HG03064 (cell line): ENCODE data around the gene CRIM1.
"Not testable (repeated sequence)": the region's sequence is repeated elsewhere in the genome, so short reads cannot be mapped to it uniquely, and the experiment has no call there.

Source experiments
- ATAC-seq: cut with Tn5 transposase; IDR thresholded peaks from one replicate; pipeline ENCODE4 v1.9.1; 2021; ENCODE audit warnings: low read depth; ENCODE audit not compliant: unreplicated experiment

The CRIM1 gene

GRCh38 chr2:36355151-36355889, at the start of gene CRIM1:
CRIM1 (plus strand) TSS chr2:36355778; CDS start chr2:36356293, 515 bp downstream.
- ATAC-seq: peak; percentile 37

GRCh38 chr2:36307441-36307840, 48.1 kb upstream of the CRIM1 start:
- ATAC-seq: no peak

GRCh38 chr2:36310444-36310843, 45.1 kb upstream of the CRIM1 start:
- not testable (repeated sequence) for ATAC-seq

DNA sequence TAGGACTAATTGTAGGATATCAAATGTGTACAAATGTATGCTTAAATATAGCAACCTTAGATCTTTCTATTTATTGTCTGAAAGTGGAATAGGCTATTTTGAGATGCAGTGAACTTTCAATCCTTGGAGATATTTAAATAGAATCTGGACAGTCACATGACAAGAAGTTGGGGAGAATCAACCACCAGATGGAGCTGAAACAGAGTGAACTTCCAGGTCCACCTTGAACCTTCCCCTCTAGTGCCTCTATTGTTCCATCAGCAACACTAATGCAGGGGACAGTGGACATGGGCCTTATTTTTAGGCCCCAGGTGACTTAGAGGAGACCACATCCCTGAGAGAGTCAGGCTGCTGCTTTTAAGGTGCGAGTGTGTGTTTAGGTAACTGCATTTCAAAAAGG, 37.0 kb upstream of the CRIM1 start:
- no peak for ATAC-seq

DNA sequence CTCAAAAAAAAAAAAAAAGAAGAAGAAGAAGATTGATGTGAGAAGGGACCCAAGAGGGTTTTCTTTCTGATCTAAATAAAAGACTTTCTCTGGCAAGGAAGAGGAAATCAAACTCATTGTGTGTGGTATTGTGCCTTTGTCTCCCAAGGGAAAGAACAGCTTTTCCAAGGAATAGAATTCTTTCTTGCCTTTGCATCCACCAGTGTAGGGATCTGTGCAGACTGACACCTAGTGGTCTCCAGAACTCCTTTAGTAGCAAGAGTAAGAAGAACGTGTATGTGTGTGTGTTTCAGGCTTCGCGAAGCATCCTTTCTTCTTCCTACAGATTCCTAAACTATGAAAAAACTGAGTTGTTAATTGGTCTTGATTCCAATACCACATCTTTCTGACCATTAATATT, 33.5 kb upstream of the CRIM1 start:
- no peak for ATAC-seq

DNA sequence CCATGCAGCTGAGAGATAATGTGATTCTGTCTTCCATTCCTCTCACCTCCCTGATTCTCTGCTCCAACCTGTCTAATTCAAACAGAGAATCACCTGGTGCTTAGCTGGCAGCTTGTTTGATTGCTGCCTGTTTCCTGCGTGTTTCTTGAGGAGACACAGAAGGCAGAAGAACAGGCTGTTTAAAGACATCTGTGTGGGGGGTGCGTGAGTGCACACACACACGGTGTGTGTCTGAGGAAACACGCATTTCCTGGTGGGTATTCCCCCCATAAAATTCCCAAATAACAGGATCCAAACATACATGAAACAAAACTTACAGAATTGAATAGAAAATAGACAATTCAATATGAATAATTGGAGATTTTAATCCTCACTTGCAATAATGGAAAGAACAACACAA, 29.3 kb upstream of the CRIM1 start:
- no peak for ATAC-seq

DNA sequence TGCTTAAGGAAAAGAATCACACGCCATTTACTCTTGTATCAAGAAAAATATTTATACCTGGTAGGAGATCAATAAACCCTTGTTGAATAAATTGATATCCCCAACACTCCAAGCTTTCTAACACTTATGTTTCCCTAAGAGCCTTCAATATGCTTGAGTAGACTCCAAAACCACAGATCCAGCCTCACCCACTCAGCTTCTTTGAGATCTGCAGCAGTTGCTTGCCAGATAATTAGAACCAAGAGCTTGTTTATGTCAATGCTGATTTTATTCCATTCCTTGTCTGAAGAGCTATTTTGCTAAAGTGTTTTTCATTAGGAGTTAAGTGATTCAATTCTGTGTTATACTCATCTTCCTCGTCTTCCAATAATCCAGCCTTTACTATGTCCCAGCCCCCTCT, 26.3 kb upstream of the CRIM1 start:
- ATAC-seq: no peak

GRCh38 chr2:36329746-36330472, 25.7 kb upstream of the CRIM1 start:
- ATAC-seq: no peak

DNA sequence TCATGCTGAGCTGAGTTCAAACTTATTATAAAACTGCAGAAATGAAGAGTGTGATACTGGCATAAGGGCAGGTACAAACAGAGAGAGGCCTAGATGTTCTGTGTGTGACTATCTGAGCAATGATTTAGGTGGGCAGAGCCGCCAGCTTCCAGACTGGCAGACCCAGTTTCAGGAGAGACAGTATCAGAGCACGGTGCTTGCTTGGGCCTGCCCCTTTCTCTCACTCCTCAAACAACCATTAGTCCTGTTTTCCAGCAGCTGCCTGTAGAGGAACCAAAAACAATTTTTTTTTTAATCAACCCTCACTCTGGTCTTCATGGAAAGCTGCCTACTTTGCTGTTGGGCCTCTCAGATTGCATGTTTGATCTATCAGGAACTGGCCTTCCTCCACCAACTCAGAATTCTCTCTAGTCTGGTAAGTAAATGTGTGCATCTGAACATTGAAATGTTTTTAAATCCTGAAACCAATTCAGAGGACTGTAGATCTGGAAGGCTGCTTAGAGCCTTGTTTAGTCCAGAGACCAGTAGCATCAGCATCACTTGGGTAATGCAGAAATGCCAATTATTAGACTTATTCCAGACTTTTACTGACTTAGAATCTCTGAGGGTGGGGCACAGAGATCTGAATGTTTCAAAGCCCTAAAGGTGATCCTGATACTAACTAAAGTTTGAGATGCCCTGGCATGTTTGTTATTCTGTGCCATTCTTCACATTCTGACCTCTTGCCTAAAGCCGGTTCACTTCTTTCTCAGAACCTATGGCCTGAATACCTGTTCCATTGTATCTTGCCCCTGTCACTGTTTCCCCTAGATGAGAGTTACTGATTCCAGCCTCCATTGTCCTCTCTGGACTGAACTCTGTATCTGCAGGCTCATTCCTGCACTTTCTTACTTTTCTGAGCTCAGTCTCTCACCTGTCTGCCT, 24.8 kb upstream of the CRIM1 start:
- ATAC-seq: no peak

DNA sequence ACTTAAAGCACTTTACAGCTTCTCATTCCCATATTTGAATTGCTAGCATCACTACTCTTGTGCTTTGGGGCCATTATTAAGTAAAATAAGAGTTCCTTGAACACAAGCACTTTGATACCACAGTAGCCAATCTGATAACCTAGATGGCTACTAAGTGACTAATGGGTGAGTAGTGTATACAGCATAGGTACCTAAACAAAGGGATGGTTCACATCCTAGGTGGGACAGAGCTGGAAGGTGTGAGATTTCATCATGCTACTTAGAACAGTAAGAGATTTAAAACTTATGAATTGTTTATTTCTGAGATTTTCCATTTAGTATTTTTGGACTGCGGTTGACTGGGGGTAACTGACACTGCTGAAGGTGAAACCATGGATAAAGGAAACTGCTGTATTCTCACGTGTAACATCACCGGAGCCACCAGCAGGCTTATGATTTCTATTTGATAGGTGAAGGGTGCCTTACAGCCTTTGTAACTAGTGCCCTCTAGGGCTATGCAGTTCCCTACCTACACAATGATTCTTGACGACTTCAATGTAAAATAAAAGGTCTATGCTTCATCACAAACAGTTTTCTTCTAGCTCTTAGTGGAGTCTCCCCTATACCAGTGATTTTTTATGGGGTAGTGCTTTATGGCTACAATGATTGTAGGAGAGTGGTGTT, 22.1 kb upstream of the CRIM1 start:
- ATAC-seq: no peak

DNA sequence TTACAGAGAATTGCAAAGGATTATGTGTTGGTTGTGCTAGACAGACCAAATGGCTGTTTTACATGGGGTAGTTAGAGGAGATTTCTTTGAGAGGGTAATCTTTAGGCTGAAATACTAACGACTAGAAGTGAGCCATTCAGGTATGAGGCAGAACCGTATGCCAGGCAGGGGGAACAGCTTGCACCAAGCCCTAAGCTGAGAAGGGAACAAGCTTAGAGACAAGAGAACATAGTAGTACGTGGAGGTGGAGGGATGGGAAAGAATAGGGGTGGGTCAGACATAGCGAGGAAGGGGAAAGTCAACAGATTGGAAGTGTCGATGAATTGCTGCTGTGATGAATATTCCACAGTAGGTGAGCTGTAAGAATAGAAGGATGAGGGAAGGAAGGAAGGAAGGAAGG, 20.0 kb upstream of the CRIM1 start:
- ATAC-seq: no peak

DNA sequence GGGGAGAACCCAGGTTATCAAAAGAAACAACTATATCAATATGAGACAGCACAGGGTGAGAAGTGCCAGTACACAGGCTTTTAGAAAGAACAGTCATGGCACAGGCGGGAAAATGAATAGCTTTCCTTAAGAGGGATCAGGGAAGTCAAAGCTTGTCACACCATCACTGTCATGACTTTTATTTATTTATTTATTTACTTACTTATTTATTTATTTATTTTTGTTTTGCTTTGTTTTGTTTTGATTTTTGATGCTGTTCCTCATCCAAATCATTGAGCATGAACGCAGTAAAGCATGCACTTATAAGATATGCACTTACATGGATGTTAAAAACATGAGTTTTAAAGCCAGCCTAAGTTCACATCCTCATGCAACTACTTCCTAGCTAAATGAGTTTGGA, 19.3 kb upstream of the CRIM1 start:
- no peak for ATAC-seq

GRCh38 chr2:36337354-36337753, 18.2 kb upstream of the CRIM1 start:
- no peak for ATAC-seq

GRCh38 chr2:36338124-36338826, 17.3 kb upstream of the CRIM1 start:
- no peak for ATAC-seq

DNA sequence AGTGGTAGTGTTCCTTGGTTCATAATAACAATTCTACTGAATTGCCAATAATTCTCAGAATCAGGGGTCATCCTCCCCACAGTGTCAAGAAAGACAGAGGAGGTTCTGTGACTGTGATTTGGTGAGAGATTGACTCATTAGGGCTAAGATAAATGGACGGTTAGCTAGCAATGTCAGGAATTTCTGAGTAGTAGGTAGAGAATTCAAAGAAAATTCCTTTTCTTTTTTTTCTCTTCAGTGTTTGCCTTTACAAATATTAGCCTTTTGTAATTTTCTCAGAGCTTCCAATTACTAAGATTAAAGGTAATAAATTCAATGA, 16.8 kb upstream of the CRIM1 start:
- no peak for ATAC-seq

DNA sequence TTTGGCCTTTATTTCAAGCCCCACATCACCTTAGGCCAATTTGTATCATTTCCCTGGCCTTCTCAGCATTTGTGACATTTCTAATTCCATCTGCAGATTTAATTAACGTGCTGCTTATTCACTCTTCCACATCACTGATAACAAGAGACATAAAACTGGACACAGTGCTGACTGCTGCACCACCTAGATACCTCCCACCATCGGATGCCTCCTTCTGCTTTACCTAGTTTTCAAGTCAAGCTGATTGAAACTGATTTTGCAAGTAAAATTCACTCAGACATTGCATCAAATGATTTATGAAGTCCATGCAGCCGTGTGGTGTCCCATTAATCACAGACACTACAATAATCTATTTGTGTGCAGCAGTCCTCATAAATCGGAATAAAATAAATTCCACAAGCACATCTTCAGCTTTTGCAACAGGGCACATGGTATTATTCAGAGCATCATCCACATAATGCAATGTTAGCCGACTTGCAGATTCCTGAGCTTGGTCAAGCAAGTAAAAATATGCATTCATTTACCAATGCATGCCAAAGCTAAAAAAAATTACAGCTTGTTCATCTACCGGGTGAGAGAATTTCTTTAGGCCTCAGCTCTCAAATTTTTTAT, 15.9 kb upstream of the CRIM1 start:
- ATAC-seq: no peak

- no peak for ATAC-seq
Observed at GRCh38 chr2:36343606-36344005, 12.0 kb upstream of the CRIM1 start.

DNA sequence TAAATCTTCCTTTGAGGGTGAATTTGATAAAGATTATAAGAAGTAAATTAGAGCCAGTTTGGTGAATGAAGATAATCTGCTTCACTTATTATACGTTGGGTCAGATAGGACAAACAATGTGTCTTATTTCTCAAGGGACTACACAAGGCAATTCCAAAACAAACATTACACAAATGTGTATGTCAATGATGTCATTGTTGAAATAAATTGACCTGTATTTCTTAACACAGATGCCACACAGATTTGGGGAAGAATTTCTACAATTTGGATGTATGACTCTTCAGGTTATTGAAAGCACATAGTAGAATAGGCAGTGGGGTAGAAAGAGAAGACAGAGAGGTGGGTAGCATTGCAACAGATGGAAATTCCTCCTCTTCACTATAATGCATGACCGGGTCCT, 6.9 kb upstream of the CRIM1 start:
- ATAC-seq: no peak

DNA sequence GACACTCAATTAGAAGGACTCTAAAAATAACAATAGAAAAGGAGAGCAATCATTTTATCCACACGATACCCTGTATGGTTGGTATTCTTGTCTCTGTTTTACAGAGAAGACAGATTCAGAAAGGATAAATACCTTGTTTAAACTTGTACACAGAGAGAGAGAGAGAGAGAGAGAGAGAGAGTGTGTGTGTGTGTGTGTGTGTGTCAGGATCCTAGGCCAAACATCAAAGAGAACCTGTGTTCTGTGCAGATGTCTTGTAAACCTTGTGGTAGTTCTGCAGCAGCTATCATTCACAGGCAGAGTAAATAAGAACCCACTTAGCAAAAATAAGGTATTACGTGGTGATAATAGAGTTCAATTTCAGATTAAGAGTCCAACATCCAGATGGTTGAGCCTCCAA, 4.3 kb upstream of the CRIM1 start:
- ATAC-seq: no peak
